H9 (cell line): ENCODE data around the gene ZNF346. TPM values are rescaled to one million over a fixed set of nuclear protein-coding genes. Genes with fewer than 3 reads are reported as not detected.

ENCODE experiments used
- DNase-seq: peaks from one replicate; pipeline ENCODE4 v3.0.0-alpha.2; 2017
- H2AFZ ChIP-seq: one replicate; pipeline ENCODE4 v1.6.1; 2013; ENCODE audit warnings: mild to moderate bottlenecking, low read length, control low read depth, moderate library complexity
- H2AK5ac ChIP-seq: 2 replicates; pipeline ENCODE4 v1.6.1; 2013; ENCODE audit warnings: low read length, control low read depth, mixed read lengths; ENCODE audit not compliant: insufficient read length
- H2BK120ac ChIP-seq: one replicate; pipeline ENCODE4 v1.6.1; 2013; ENCODE audit warnings: low read depth, mild to moderate bottlenecking, low read length, control low read depth, inconsistent platforms; ENCODE audit not compliant: poor library complexity, severe bottlenecking
- H2BK12ac ChIP-seq: 2 replicates; pipeline ENCODE4 v1.6.1; 2013; ENCODE audit warnings: low read length, control low read depth, mixed read lengths, low read depth; ENCODE audit not compliant: insufficient read length
- H2BK15ac ChIP-seq: 2 replicates; pipeline ENCODE4 v1.6.1; 2013; ENCODE audit warnings: low read depth, low read length, control low read depth
- H2BK20ac ChIP-seq: one replicate; pipeline ENCODE4 v1.6.1; 2013; ENCODE audit warnings: low read depth, mild to moderate bottlenecking, low read length, control low read depth, inconsistent platforms; ENCODE audit not compliant: poor library complexity, severe bottlenecking
- H2BK5ac ChIP-seq: 2 replicates; pipeline ENCODE4 v1.6.1; 2013; ENCODE audit warnings: low read length, control low read depth, mixed read lengths; ENCODE audit not compliant: insufficient read length
- H3K14ac ChIP-seq: 2 replicates; pipeline ENCODE4 v1.6.1; 2013; ENCODE audit warnings: low read length, control low read depth; ENCODE audit not compliant: insufficient read depth
- H3K18ac ChIP-seq: 2 replicates; pipeline ENCODE4 v1.6.1; 2013; ENCODE audit warnings: low read depth, mild to moderate bottlenecking, mixed read lengths, low read length, control low read depth; ENCODE audit not compliant: insufficient read length
- H3K23ac ChIP-seq: 2 replicates; pipeline ENCODE4 v1.6.1; 2013; ENCODE audit warnings: low read length, control low read depth, mixed read lengths, low read depth; ENCODE audit not compliant: insufficient read length
- H3K23me2 ChIP-seq: 2 replicates; pipeline ENCODE4 v1.6.1; 2013; ENCODE audit warnings: low read depth, mild to moderate bottlenecking, mixed read lengths, low read length, control low read depth; ENCODE audit not compliant: insufficient read length, poor library complexity, severe bottlenecking
- H3K27ac ChIP-seq: 2 replicates; pipeline ENCODE4 v1.5.1; 2013; ENCODE audit warnings: low read length, control low read depth, mixed read lengths, low read depth; ENCODE audit not compliant: insufficient read length
- H3K27me3 ChIP-seq: 2 replicates; pipeline ENCODE4 v1.6.1; 2013; ENCODE audit warnings: low read length, control low read depth, inconsistent platforms; ENCODE audit not compliant: insufficient read depth
- H3K4ac ChIP-seq: 2 replicates; pipeline ENCODE4 v1.6.1; 2013; ENCODE audit warnings: low read depth, mild to moderate bottlenecking, control low read depth, inconsistent platforms, low read length, moderate library complexity
- H3K4me1 ChIP-seq: 2 replicates; pipeline ENCODE4 v1.6.1; 2013; ENCODE audit warnings: low read length, control low read depth, inconsistent platforms; ENCODE audit not compliant: insufficient read depth
- H3K4me2 ChIP-seq: 2 replicates; pipeline ENCODE4 v1.6.1; 2013; ENCODE audit warnings: low read length, control low read depth, mixed read lengths; ENCODE audit not compliant: insufficient read length, insufficient read depth
- H3K56ac ChIP-seq: 2 replicates; pipeline ENCODE4 v1.6.1; 2013; ENCODE audit warnings: low read depth, mild to moderate bottlenecking, mixed read lengths, low read length, control low read depth; ENCODE audit not compliant: insufficient read length
- H3K79me1 ChIP-seq: 2 replicates; pipeline ENCODE4 v1.6.1; 2013; ENCODE audit warnings: low read depth, mild to moderate bottlenecking, moderate library complexity, low read length, control low read depth, inconsistent platforms; ENCODE audit not compliant: insufficient read depth, poor library complexity, severe bottlenecking
- H3K79me2 ChIP-seq: 2 replicates; pipeline ENCODE4 v1.6.1; 2013; ENCODE audit warnings: low read length, control low read depth, inconsistent platforms; ENCODE audit not compliant: insufficient read depth
- H3K9ac ChIP-seq: 2 replicates; pipeline ENCODE4 v1.6.1; 2013; ENCODE audit warnings: low read length, control low read depth, mixed read lengths; ENCODE audit not compliant: insufficient read length; ENCODE audit errors: extremely low read depth
- H3K9me3 ChIP-seq: one replicate; pipeline ENCODE4 v1.6.1; 2013; ENCODE audit warnings: low read depth, low read length, inconsistent platforms; ENCODE audit not compliant: control insufficient read depth
- H3T11ph ChIP-seq: one replicate; pipeline ENCODE4 v1.6.1; 2013; ENCODE audit warnings: mild to moderate bottlenecking, low read length, control low read depth, inconsistent platforms
- H4K20me1 ChIP-seq: one replicate; pipeline ENCODE4 v1.6.1; 2013; ENCODE audit not compliant: control insufficient read depth, insufficient read length, insufficient read depth
- H4K5ac ChIP-seq: 2 replicates; pipeline ENCODE4 v1.6.1; 2013; ENCODE audit warnings: low read depth, mild to moderate bottlenecking, mixed read lengths, low read length, control low read depth; ENCODE audit not compliant: insufficient read length
- H4K8ac ChIP-seq: replicated peaks from 2 replicates; pipeline ENCODE4 v1.6.1; 2013; ENCODE audit warnings: low read length, control low read depth, mixed read lengths, low read depth; ENCODE audit not compliant: insufficient read length
- H4K91ac ChIP-seq: 2 replicates; pipeline ENCODE4 v1.6.1; 2013; ENCODE audit warnings: low read depth, mild to moderate bottlenecking, moderate library complexity, mixed read lengths, low read length, control low read depth; ENCODE audit not compliant: insufficient read length
- H3K27ac Mint-ChIP-seq, 3 experiments: 2 replicates in 2 of 3; 3 replicates in 1 of 3; pipeline ENCODE4 v1.8.0; 2020 to 2021; ENCODE audit warnings: mixed read lengths in 3 of 3, mild to moderate bottlenecking in 1 of 3, moderate library complexity in 1 of 3
- H3K27me3 Mint-ChIP-seq: 2 replicates; pipeline ENCODE4 v1.8.0; 2021; ENCODE audit warnings: low read depth, mild to moderate bottlenecking, moderate library complexity, mixed read lengths
- H3K36me3 Mint-ChIP-seq, 3 experiments: 2 replicates in 2 of 3; 3 replicates in 1 of 3; pipeline ENCODE4 v1.8.0; 2020 to 2021; ENCODE audit warnings: low read depth in 3 of 3, mixed read lengths in 3 of 3; ENCODE audit not compliant: insufficient read depth in 1 of 3
- H3K4me1 Mint-ChIP-seq, 2 experiments: 2 replicates each; pipeline ENCODE4 v1.8.0; 2020; ENCODE audit warnings: mixed read lengths in 2 of 2
- H3K4me3 Mint-ChIP-seq, 2 experiments: 2 replicates in 1 of 2; 3 replicates in 1 of 2; pipeline ENCODE4 v1.8.0; 2020 to 2021; ENCODE audit warnings: mild to moderate bottlenecking in 2 of 2, mixed read lengths in 2 of 2, moderate library complexity in 1 of 2
- H3K9me3 Mint-ChIP-seq, 2 experiments: 2 replicates in 1 of 2; 3 replicates in 1 of 2; pipeline ENCODE4 v1.8.0; 2020; ENCODE audit warnings: mild to moderate bottlenecking in 2 of 2, mixed read lengths in 2 of 2, moderate library complexity in 1 of 2
- WGBS: extraction: QIAGEN DNeasy Blood & Tissue Kit; methylation state at CpG from one replicate; pipeline ENCODE4 v1.1.7; 2013; ENCODE audit warnings: missing lambda C conversion rate, low lambda C conversion rate, mixed read lengths; ENCODE audit not compliant: insufficient read length; ENCODE audit errors: extremely low coverage; 5-methylcytosine and 5-hydroxymethylcytosine counted together
- total RNA-seq: library from RNA; stranded (reverse); gene quantifications from 2 replicates; pipeline ENCODE4 v1.2.1, GENCODE V29; 2021
- TF ChIP-seq, protein P1 (sequence below): fragments of 200-600 bp; sonication (generic); conservative IDR thresholded peaks from 3 replicates; pipeline ENCODE4 v1.8.0; 2021; ENCODE audit warnings: antibody characterized with exemption, mild to moderate bottlenecking

Gene ZNF346
- total RNA-seq, 1 experiment from 2014 or later, result 22.7 TPM

DNA sequence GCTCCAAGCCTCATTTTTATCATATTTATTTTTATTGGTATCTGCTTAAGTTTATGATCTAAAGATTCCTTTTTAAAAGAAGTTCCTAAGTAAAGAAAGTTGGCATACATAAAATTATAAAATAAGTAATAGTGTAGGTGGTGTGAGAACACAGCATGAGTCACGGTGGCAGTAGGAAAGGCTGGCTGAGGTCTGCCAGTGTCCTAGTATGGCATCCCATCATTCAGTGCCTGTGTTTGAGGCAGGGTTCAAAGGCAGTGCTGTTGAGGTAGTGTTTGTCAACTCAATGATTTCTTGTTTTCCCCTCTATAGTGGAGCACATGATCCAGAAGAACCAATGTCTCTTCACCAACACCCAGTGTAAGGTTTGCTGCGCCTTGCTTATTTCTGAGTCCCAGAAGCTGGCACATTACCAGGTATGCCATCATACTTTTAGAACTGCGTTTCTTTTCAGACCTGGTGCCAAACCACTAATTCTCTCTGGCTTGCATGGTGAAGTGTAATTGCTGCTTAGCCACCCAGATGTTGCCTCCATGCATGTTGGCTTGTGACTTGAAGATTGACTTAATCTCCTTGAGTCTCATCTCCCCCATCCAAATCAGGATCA, 18.4 kb downstream of the ZNF346 start:
- Histone ChIP-seq H2AFZ (no peak overlapping the region), H3K56ac (no peak overlapping the region), H3K4me2 (no peak overlapping the region), H3K9me3 (no peaks in the 10 kb centered on the region), H2BK12ac (no peak overlapping the region), H3K27me3 (no peaks in the 10 kb centered on the region; the same call in 1 of the 2 replicates), H3K14ac (no peak overlapping the region), H4K8ac (no peak overlapping the region), H3K18ac (no peak overlapping the region), H3K4ac (no peak overlapping the region), H3T11ph (no peak overlapping the region), H3K23ac (no peak overlapping the region), H2BK15ac (no peak overlapping the region), H3K4me1 (peaks cover 6% of the 10 kb centered on the region; the same call in 1 of the 2 replicates), H2AK5ac (no peak overlapping the region), H4K20me1 (no peaks in the 10 kb centered on the region), H4K91ac (no peak overlapping the region), H3K27ac (no peak overlapping the region), H2BK20ac (no peak overlapping the region), H2BK120ac (no peak overlapping the region), H3K23me2 (no peaks in the 10 kb centered on the region), H3K9ac (no peak overlapping the region), H2BK5ac (no peak overlapping the region), H3K79me1 (peaks cover 3% of the 10 kb centered on the region), H3K79me2 (no peaks in the 10 kb centered on the region), H4K5ac (no peak overlapping the region)
- Mint-ChIP-seq H3K9me3 (no peaks in the 10 kb centered on the region), H3K36me3 (peaks cover 15 to 47% (median 36%) of the 10 kb centered on the region in 3 experiments; a peak in 6 of 7 replicates), H3K27me3 (no peaks in the 10 kb centered on the region), H3K4me1 (peaks cover 7% of the 10 kb centered on the region in 2 experiments), H3K4me3 (no peak overlapping the region), H3K27ac (no peak overlapping the region)
- DNase-seq, result no peak
- WGBS, result no CpG with 5 or more reads among the region's 3 CpGs
- TF ChIP-seq, protein P1, sequence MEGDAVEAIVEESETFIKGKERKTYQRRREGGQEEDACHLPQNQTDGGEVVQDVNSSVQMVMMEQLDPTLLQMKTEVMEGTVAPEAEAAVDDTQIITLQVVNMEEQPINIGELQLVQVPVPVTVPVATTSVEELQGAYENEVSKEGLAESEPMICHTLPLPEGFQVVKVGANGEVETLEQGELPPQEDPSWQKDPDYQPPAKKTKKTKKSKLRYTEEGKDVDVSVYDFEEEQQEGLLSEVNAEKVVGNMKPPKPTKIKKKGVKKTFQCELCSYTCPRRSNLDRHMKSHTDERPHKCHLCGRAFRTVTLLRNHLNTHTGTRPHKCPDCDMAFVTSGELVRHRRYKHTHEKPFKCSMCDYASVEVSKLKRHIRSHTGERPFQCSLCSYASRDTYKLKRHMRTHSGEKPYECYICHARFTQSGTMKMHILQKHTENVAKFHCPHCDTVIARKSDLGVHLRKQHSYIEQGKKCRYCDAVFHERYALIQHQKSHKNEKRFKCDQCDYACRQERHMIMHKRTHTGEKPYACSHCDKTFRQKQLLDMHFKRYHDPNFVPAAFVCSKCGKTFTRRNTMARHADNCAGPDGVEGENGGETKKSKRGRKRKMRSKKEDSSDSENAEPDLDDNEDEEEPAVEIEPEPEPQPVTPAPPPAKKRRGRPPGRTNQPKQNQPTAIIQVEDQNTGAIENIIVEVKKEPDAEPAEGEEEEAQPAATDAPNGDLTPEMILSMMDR, result no peak
